Gastroesophageal sphincter (tissue), 3 donors: ENCODE measurements around the gene TEX28.

Experiments
- EP300 ChIP-seq: sonication (generic); formaldehyde crosslinking; IDR thresholded peaks from one replicate; pipeline ENCODE4 v1.6.1; 2017; ENCODE audit warnings: antibody characterized with exemption, mild to moderate bottlenecking
- POLR2A ChIP-seq, 2 donors: fragments of 450-650 bp; IDR thresholded peaks; one replicate each; pipeline ENCODE4 v1.6.1; 2017; ENCODE audit warnings: antibody characterized with exemption in 2 of 2, mild to moderate bottlenecking in 2 of 2, moderate library complexity in 1 of 2
- TF ChIP-seq, protein P1 (sequence below), 4 experiments: fragments of 200-600 bp in 2 of 4; fragments of 450-650 bp in 2 of 4; sonication (generic) in 1 of 4; IDR thresholded peaks; one replicate each; pipeline ENCODE4 v1.5.1; 2017 to 2019; ENCODE audit warnings: antibody characterized with exemption in 4 of 4, mild to moderate bottlenecking in 2 of 4, moderate library complexity in 2 of 4

DNA sequence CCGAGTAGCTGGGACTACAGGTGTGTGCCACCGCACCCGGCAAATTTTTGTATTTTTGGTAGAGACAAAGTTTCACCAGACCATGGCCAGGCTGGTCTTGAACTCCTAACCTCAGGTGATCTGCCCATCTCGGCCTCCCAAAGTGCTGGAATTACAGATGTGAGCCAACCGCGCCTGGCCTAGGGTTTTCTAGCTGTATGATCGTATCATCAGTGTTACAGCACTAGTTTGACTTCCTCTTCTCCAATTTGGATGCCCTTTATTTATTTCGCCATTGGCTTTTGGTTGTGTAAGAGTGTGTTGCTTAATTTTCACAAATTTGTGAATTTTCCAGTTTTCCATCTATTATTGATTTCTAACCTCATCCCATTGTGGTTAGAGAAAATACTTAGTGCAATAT is 5.9 kb upstream of the TEX28 start:
- TF ChIP-seq, protein P1, sequence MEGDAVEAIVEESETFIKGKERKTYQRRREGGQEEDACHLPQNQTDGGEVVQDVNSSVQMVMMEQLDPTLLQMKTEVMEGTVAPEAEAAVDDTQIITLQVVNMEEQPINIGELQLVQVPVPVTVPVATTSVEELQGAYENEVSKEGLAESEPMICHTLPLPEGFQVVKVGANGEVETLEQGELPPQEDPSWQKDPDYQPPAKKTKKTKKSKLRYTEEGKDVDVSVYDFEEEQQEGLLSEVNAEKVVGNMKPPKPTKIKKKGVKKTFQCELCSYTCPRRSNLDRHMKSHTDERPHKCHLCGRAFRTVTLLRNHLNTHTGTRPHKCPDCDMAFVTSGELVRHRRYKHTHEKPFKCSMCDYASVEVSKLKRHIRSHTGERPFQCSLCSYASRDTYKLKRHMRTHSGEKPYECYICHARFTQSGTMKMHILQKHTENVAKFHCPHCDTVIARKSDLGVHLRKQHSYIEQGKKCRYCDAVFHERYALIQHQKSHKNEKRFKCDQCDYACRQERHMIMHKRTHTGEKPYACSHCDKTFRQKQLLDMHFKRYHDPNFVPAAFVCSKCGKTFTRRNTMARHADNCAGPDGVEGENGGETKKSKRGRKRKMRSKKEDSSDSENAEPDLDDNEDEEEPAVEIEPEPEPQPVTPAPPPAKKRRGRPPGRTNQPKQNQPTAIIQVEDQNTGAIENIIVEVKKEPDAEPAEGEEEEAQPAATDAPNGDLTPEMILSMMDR (IDR thresholded peaks at IDR 0.05), result no peak
- TF ChIP-seq POLR2A (IDR thresholded peaks at IDR 0.05), result no peak
- no peak for TF ChIP-seq EP300
